Measurements from ENCODE around the gene TMEM184B. TPM values are rescaled to one million over a fixed set of nuclear protein-coding genes. Genes with fewer than 3 reads are reported as not detected.
A peak's percentile ranks its signal among the peaks of the same experiment; 100 is the strongest.

The TMEM184B gene
- total and polyA plus RNA-seq, 2 experiments from 2014 or later: 42.2 to 95.1 TPM

DNA sequence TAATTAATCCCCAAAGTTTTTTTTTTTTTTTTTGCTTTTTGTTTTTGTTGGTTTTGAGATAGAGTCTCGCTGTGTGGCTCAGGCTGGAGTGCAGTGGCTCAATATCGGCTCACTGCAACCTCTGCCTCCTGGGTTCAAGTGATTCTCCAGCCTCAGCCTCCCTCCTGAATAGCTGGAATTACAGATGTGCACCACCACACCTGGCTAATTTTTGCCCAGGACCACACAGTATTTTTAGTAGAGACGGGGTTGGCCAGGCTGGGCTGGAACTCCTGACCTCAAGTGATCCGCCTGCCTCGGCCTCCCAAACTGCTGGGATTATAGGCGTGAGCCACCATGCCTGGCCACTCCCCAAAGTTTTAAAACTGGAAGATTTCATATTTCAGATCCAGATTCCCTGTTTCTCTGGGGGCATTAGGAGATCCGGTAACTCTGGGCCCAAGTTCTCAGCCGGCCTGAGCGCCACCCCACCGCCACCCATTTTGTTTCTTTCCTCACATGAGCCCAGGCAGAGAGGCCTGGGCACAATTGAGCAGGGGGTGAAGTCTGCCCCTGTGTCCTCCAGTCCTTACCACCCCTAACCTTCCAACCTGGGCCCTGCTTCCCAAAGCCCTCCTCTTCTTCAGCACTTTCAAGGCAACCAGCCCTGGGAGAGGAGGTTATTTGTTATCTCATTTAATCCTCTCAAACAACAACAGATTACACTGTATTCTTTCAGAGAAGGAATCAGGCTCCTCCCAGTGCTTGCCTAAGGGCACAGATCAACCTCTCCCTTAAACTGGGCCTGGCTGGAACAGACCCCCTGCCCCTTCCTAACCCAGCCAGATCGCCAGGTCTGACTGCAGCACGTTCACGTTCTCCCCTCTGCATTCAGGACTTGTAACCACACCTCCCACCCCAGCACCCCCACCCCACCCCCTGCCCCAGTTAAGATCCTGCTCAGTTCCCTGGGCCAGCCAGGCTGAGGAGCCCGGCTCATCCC lies 46.3 kb upstream of the TMEM184B start:
- Histone ChIP-seq H3K79me2 (replicated peaks; ENCODE audit: insufficient read depth) (peaks cover 70% of the 10 kb centered on the region), H3K9me2 (ENCODE audit: insufficient read depth) (no peaks in the 10 kb centered on the region), H3K27ac (ENCODE audit: low read depth) (peak overlapping the region; percentile 99), H3K4me2 (peak overlapping the region; percentile 88), H3K36me3 (ENCODE audit: insufficient read depth) (no peaks in the 10 kb centered on the region), H3K4me1 (ENCODE audit: insufficient read depth) (peaks cover 48% of the 10 kb centered on the region), H2AFZ (no peak overlapping the region), H3K4me3 (peak overlapping the region; percentile 83; the same call in 1 of the 2 replicates), H3F3A (replicated peaks; ENCODE audit: low read depth) (peaks cover 26% of the 10 kb centered on the region), H3K27me3 (ENCODE audit: insufficient read depth) (no peaks in the 10 kb centered on the region), H4K20me1 (replicated peaks; ENCODE audit: insufficient read depth) (peaks cover 23% of the 10 kb centered on the region)
- H3K36me3 Mint-ChIP-seq (ENCODE audit: low read depth): peaks cover 14% of the 10 kb centered on the region
- peak overlapping the region; percentile 82 for H3K27ac Mint-ChIP-seq
- peak; percentile 50 for ATAC-seq
- peaks cover 28% of the 10 kb centered on the region for H3K27me3 Mint-ChIP-seq (ENCODE audit: insufficient read depth, low read depth, poor library complexity)
- H3K4me3 Mint-ChIP-seq: peak overlapping the region; percentile 78; the same call in 2 of the 3 replicates
- peaks cover 5% of the 10 kb centered on the region; the same call in 2 of the 3 replicates for H3K9me3 Mint-ChIP-seq
- DNase-seq (ENCODE audit: low spot score): peak; percentile 57
- H3K4me1 Mint-ChIP-seq: peaks cover 57% of the 10 kb centered on the region
- TF ChIP-seq CREB1 (CRISPR knock-in tag; IDR thresholded peaks at IDR 0.05; ENCODE audit: low read depth): no peak
- TF ChIP-seq, protein P1, sequence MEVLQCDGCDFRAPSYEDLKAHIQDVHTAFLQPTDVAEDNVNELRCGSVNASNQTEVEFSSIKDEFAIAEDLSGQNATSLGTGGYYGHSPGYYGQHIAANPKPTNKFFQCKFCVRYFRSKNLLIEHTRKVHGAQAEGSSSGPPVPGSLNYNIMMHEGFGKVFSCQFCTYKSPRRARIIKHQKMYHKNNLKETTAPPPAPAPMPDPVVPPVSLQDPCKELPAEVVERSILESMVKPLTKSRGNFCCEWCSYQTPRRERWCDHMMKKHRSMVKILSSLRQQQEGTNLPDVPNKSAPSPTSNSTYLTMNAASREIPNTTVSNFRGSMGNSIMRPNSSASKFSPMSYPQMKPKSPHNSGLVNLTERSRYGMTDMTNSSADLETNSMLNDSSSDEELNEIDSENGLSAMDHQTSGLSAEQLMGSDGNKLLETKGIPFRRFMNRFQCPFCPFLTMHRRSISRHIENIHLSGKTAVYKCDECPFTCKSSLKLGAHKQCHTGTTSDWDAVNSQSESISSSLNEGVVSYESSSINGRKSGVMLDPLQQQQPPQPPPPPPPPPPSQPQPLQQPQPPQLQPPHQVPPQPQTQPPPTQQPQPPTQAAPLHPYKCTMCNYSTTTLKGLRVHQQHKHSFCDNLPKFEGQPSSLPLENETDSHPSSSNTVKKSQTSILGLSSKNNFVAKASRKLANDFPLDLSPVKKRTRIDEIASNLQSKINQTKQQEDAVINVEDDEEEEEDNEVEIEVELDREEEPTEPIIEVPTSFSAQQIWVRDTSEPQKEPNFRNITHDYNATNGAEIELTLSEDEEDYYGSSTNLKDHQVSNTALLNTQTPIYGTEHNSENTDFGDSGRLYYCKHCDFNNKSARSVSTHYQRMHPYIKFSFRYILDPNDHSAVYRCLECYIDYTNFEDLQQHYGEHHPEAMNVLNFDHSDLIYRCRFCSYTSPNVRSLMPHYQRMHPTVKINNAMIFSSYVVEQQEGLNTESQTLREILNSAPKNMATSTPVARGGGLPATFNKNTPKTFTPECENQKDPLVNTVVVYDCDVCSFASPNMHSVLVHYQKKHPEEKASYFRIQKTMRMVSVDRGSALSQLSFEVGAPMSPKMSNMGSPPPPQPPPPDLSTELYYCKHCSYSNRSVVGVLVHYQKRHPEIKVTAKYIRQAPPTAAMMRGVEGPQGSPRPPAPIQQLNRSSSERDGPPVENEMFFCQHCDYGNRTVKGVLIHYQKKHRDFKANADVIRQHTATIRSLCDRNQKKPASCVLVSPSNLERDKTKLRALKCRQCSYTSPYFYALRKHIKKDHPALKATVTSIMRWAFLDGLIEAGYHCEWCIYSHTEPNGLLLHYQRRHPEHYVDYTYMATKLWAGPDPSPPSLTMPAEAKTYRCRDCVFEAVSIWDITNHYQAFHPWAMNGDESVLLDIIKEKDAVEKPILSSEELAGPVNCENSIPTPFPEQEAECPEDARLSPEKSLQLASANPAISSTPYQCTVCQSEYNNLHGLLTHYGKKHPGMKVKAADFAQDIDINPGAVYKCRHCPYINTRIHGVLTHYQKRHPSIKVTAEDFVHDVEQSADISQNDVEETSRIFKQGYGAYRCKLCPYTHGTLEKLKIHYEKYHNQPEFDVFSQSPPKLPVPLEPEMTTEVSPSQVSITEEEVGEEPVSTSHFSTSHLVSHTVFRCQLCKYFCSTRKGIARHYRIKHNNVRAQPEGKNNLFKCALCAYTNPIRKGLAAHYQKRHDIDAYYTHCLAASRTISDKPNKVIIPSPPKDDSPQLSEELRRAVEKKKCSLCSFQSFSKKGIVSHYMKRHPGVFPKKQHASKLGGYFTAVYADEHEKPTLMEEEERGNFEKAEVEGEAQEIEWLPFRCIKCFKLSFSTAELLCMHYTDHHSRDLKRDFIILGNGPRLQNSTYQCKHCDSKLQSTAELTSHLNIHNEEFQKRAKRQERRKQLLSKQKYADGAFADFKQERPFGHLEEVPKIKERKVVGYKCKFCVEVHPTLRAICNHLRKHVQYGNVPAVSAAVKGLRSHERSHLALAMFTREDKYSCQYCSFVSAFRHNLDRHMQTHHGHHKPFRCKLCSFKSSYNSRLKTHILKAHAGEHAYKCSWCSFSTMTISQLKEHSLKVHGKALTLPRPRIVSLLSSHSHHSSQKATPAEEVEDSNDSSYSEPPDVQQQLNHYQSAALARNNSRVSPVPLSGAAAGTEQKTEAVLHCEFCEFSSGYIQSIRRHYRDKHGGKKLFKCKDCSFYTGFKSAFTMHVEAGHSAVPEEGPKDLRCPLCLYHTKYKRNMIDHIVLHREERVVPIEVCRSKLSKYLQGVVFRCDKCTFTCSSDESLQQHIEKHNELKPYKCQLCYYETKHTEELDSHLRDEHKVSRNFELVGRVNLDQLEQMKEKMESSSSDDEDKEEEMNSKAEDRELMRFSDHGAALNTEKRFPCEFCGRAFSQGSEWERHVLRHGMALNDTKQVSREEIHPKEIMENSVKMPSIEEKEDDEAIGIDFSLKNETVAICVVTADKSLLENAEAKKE (CRISPR knock-in tag; IDR thresholded peaks at IDR 0.05): no peak
- TF ChIP-seq ZNF114 (CRISPR knock-in tag; IDR thresholded peaks at IDR 0.05): no peak
- TF ChIP-seq EZH2phosphoT487 (IDR thresholded peaks at IDR 0.05; ENCODE audit: unreplicated experiment): no peak
- no peak for TF ChIP-seq POLR2AphosphoS5 (IDR thresholded peaks at IDR 0.05; ENCODE audit: low read depth)
- TF ChIP-seq, protein P2, sequence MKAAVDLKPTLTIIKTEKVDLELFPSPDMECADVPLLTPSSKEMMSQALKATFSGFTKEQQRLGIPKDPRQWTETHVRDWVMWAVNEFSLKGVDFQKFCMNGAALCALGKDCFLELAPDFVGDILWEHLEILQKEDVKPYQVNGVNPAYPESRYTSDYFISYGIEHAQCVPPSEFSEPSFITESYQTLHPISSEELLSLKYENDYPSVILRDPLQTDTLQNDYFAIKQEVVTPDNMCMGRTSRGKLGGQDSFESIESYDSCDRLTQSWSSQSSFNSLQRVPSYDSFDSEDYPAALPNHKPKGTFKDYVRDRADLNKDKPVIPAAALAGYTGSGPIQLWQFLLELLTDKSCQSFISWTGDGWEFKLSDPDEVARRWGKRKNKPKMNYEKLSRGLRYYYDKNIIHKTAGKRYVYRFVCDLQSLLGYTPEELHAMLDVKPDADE (IDR thresholded peaks at IDR 0.05): no peak
- TF ChIP-seq, protein P3, sequence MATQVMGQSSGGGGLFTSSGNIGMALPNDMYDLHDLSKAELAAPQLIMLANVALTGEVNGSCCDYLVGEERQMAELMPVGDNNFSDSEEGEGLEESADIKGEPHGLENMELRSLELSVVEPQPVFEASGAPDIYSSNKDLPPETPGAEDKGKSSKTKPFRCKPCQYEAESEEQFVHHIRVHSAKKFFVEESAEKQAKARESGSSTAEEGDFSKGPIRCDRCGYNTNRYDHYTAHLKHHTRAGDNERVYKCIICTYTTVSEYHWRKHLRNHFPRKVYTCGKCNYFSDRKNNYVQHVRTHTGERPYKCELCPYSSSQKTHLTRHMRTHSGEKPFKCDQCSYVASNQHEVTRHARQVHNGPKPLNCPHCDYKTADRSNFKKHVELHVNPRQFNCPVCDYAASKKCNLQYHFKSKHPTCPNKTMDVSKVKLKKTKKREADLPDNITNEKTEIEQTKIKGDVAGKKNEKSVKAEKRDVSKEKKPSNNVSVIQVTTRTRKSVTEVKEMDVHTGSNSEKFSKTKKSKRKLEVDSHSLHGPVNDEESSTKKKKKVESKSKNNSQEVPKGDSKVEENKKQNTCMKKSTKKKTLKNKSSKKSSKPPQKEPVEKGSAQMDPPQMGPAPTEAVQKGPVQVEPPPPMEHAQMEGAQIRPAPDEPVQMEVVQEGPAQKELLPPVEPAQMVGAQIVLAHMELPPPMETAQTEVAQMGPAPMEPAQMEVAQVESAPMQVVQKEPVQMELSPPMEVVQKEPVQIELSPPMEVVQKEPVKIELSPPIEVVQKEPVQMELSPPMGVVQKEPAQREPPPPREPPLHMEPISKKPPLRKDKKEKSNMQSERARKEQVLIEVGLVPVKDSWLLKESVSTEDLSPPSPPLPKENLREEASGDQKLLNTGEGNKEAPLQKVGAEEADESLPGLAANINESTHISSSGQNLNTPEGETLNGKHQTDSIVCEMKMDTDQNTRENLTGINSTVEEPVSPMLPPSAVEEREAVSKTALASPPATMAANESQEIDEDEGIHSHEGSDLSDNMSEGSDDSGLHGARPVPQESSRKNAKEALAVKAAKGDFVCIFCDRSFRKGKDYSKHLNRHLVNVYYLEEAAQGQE (IDR thresholded peaks at IDR 0.05; ENCODE audit: unreplicated experiment): no peak
- TF ChIP-seq, protein P4, sequence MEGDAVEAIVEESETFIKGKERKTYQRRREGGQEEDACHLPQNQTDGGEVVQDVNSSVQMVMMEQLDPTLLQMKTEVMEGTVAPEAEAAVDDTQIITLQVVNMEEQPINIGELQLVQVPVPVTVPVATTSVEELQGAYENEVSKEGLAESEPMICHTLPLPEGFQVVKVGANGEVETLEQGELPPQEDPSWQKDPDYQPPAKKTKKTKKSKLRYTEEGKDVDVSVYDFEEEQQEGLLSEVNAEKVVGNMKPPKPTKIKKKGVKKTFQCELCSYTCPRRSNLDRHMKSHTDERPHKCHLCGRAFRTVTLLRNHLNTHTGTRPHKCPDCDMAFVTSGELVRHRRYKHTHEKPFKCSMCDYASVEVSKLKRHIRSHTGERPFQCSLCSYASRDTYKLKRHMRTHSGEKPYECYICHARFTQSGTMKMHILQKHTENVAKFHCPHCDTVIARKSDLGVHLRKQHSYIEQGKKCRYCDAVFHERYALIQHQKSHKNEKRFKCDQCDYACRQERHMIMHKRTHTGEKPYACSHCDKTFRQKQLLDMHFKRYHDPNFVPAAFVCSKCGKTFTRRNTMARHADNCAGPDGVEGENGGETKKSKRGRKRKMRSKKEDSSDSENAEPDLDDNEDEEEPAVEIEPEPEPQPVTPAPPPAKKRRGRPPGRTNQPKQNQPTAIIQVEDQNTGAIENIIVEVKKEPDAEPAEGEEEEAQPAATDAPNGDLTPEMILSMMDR (conservative IDR thresholded peaks at IDR 0.05; ENCODE audit: low read depth in 2 of 2): no peak
- TF ChIP-seq STAT1 (IDR thresholded peaks at IDR 0.05; ENCODE audit: unreplicated experiment): no peak
- no peak for TF ChIP-seq JUNB (IDR thresholded peaks at IDR 0.05; ENCODE audit: unreplicated experiment)
- no peak for TF ChIP-seq NANOG (IDR thresholded peaks at IDR 0.05; ENCODE audit: borderline replicate concordance)
- TF ChIP-seq ZNF331 (CRISPR knock-in tag; IDR thresholded peaks at IDR 0.05; ENCODE audit: low read depth): no peak
- no peak for TF ChIP-seq EZH2 (IDR thresholded peaks at IDR 0.05; ENCODE audit: low read depth, unreplicated experiment)

Measured in GM23338 (cell line).